Activated CD4-positive, alpha-beta T cell treated with anti-CD3 and anti-CD28 coated beads, Interleukin-2, amount 10 ng/mL, durations not matched to agents 24 days and 14 days (primary cell): ENCODE measurements around the gene PITPNC1. TPM values are rescaled to one million over a fixed set of nuclear protein-coding genes. Genes with fewer than 3 reads are reported as not detected.
A peak's percentile ranks its signal among the peaks of the same experiment; 100 is the strongest.
"Not testable (repeated sequence)": the region's sequence is repeated elsewhere in the genome, so short reads cannot be mapped to it uniquely, and the experiment has no call there.

Experiments used
- DNase-seq: peaks from one replicate; pipeline ENCODE4 v3.0.0; 2022
- H3K27ac Mint-ChIP-seq: one replicate; pipeline ENCODE4 v1.8.0; 2022; ENCODE audit warnings: mild to moderate bottlenecking, mixed read lengths
- H3K27me3 Mint-ChIP-seq: one replicate; pipeline ENCODE4 v1.8.0; 2022; ENCODE audit warnings: mixed read lengths
- H3K36me3 Mint-ChIP-seq: one replicate; pipeline ENCODE4 v1.8.0; 2022; ENCODE audit warnings: low read depth, mild to moderate bottlenecking, mixed read lengths
- H3K4me1 Mint-ChIP-seq: one replicate; pipeline ENCODE4 v1.8.0; 2021; ENCODE audit warnings: mixed read lengths
- H3K4me3 Mint-ChIP-seq: one replicate; pipeline ENCODE4 v1.8.0; 2022; ENCODE audit warnings: mild to moderate bottlenecking, moderate library complexity, mixed read lengths
- H3K9me3 Mint-ChIP-seq: one replicate; pipeline ENCODE4 v1.8.0; 2021; ENCODE audit warnings: mixed read lengths
- intact Hi-C: fragments of 100-400 bp; cut with micrococcal nuclease; formaldehyde crosslinking; loops from one replicate; pipeline ENCODE4 v1.15.1; 2023
- total RNA-seq: library from RNA; stranded (reverse); gene quantifications from 2 replicates; pipeline ENCODE4 v1.2.3, GENCODE V29; 2022

Gene PITPNC1
- total RNA-seq, 1 donor from 2014 or later: 22.3 TPM

DNA sequence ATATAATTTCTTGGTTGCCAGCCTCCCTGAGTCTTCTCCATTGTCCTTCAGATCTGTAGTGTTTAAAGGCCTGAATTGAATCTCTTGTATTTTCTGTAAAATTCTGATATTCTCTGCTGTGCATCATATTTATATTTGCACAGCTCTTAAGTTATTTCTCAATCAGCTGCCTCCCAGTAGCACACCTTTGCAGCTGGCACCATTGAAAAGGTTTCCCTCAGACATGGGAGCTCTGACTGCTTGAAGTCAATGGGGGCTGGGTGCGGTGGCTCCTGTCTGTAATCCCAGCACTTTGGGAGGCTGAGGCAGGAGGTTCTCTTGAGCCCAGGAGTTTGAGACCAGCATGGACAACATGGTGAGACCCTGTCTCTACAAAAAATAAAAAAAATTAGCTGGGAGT, 40.4 kb downstream of the PITPNC1 start:
- intact Hi-C loops: no loop called here
- H3K36me3 Mint-ChIP-seq: peaks cover 17% of the 10 kb centered on the region
- no peaks in the 10 kb centered on the region for H3K27me3 Mint-ChIP-seq
- peaks cover 7% of the 10 kb centered on the region for H3K9me3 Mint-ChIP-seq
- no peak for DNase-seq
- no peak overlapping the region for H3K27ac Mint-ChIP-seq
- no peak overlapping the region for H3K4me3 Mint-ChIP-seq
- peaks cover 27% of the 10 kb centered on the region for H3K4me1 Mint-ChIP-seq

- peak overlapping the region; percentile 36 for H3K4me3 Mint-ChIP-seq
- peaks cover 13% of the 10 kb centered on the region for H3K36me3 Mint-ChIP-seq
- intact Hi-C loops: loop anchor here (1.0 kb wide), 1 partner anchor 9 kb away; no protein-coding TSS in a partner anchor
- H3K27me3 Mint-ChIP-seq: no peaks in the 10 kb centered on the region
- H3K4me1 Mint-ChIP-seq: peaks cover 40% of the 10 kb centered on the region
- no peak for DNase-seq
- H3K9me3 Mint-ChIP-seq: peaks cover 5% of the 10 kb centered on the region
- peak overlapping the region; percentile 79 for H3K27ac Mint-ChIP-seq
These were observed 43.9 kb downstream of the PITPNC1 start for GRCh38 chr17:67420994-67421393.

DNA sequence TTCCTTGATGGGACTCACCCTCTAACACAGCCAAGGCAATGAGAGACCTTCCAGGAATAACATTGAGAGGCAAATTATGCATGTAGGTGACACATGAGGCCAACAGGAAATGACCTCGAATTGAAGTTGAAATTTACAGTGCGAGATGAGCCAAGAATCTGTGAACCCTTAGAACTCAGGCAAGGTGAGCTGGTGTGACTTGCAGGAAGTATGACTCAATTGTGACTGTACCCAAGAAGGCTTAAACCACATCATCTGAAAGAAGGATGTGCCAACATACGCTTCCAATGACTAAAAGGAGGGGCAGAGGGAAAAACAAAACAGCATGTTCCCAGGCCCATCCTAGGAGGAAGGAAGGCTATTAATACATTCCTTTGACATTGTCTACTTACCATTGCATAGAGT, 44.8 kb downstream of the PITPNC1 start:
- peak; percentile 88 for DNase-seq
- Mint-ChIP-seq H3K4me1 (peaks cover 42% of the 10 kb centered on the region), H3K27ac (peak overlapping the region; percentile 79), H3K27me3 (no peaks in the 10 kb centered on the region), H3K36me3 (peaks cover 17% of the 10 kb centered on the region), H3K4me3 (peak overlapping the region; percentile 6), H3K9me3 (peaks cover 5% of the 10 kb centered on the region)
- intact Hi-C loops: loop anchor here (1.0 kb wide), 3 partner anchors 9 to 32 kb away; no protein-coding TSS in a partner anchor

GRCh38 chr17:67422296-67422695, 45.2 kb downstream of the PITPNC1 start:
- H3K27me3 Mint-ChIP-seq, H3K9me3 Mint-ChIP-seq: not testable (repeated sequence)
- peak overlapping the region; percentile 79 for H3K27ac Mint-ChIP-seq
- peak; percentile 64 for DNase-seq
- H3K4me1 Mint-ChIP-seq: peaks cover 42% of the 10 kb centered on the region
- peaks cover 17% of the 10 kb centered on the region for H3K36me3 Mint-ChIP-seq
- peak overlapping the region; percentile 6 for H3K4me3 Mint-ChIP-seq
- intact Hi-C loops: loop anchor here (1.0 kb wide), 3 partner anchors 9 to 32 kb away; no protein-coding TSS in a partner anchor

DNA sequence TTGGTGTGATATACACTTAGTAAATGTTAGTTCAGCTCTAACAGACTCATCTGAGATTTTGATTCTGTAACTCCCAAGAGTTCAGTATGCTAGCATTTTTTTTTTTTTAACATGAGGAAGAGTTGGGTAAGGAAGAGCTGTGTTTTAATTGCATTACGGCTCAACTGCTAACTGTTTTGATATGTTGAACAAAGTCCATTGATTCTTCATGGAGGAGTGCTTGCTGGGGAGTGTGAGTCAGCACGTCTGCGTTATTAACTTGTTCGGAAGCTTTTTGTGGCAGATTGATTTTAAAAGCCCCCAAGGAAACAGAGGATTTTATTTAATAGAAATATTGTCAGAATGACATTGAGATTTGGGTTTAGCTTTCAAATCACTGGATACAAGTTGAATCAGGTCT, 45.8 kb downstream of the PITPNC1 start:
- Mint-ChIP-seq H3K9me3 (peaks cover 5% of the 10 kb centered on the region), H3K36me3 (peaks cover 17% of the 10 kb centered on the region), H3K4me1 (peaks cover 42% of the 10 kb centered on the region), H3K27me3 (no peaks in the 10 kb centered on the region), H3K4me3 (no peak overlapping the region), H3K27ac (peak overlapping the region; percentile 61)
- DNase-seq: no peak
- intact Hi-C loops: loop anchor here (1.0 kb wide), 3 partner anchors 8 to 33 kb away; no protein-coding TSS in a partner anchor

GRCh38 chr17:67425571-67426160, 48.6 kb downstream of the PITPNC1 start:
- DNase-seq: no peak
- Mint-ChIP-seq H3K27ac (no peak overlapping the region), H3K4me3 (no peak overlapping the region), H3K4me1 (peaks cover 39% of the 10 kb centered on the region), H3K9me3 (peaks cover 3% of the 10 kb centered on the region), H3K27me3 (no peaks in the 10 kb centered on the region), H3K36me3 (peaks cover 15% of the 10 kb centered on the region)
- intact Hi-C loops: no loop called here

GRCh38 chr17:67427424-67427823, 50.3 kb downstream of the PITPNC1 start:
- H3K9me3 Mint-ChIP-seq: no peaks in the 10 kb centered on the region
- intact Hi-C loops: no loop called here
- H3K27me3 Mint-ChIP-seq: no peaks in the 10 kb centered on the region
- no peak overlapping the region for H3K27ac Mint-ChIP-seq
- DNase-seq: no peak
- peaks cover 36% of the 10 kb centered on the region for H3K4me1 Mint-ChIP-seq
- H3K36me3 Mint-ChIP-seq: peaks cover 15% of the 10 kb centered on the region
- H3K4me3 Mint-ChIP-seq: no peak overlapping the region

DNA sequence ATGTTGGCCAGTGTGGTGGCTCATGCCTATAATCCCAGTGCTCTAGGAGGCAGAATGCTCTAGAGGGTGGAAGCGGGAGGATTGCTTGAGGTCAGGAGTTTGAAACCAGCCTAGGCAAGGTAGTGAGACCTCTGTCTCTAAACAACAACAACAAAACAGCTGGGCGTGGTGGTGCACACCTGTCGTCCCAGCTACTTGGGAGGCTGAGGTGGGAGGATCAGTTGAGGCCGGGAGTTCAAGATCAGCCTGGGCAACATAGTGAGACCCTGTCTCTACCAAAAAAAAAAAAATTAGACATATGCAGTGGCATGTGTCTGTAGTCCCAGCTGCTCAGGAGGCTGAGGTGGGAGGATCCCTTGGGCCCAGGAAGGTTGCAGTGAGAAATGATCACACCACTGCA, 53.4 kb downstream of the PITPNC1 start:
- H3K36me3 Mint-ChIP-seq: peaks cover 10% of the 10 kb centered on the region
- intact Hi-C loops: loop anchor here (2.0 to 5.0 kb wide), 2 partner anchors 30 to 53 kb away; partner anchors contain the start of gene PITPNC1
- H3K9me3 Mint-ChIP-seq, DNase-seq, H3K27me3 Mint-ChIP-seq, H3K4me3 Mint-ChIP-seq: not testable (repeated sequence)
- H3K4me1 Mint-ChIP-seq: peaks cover 47% of the 10 kb centered on the region
- H3K27ac Mint-ChIP-seq: peak overlapping the region; percentile 36

DNA sequence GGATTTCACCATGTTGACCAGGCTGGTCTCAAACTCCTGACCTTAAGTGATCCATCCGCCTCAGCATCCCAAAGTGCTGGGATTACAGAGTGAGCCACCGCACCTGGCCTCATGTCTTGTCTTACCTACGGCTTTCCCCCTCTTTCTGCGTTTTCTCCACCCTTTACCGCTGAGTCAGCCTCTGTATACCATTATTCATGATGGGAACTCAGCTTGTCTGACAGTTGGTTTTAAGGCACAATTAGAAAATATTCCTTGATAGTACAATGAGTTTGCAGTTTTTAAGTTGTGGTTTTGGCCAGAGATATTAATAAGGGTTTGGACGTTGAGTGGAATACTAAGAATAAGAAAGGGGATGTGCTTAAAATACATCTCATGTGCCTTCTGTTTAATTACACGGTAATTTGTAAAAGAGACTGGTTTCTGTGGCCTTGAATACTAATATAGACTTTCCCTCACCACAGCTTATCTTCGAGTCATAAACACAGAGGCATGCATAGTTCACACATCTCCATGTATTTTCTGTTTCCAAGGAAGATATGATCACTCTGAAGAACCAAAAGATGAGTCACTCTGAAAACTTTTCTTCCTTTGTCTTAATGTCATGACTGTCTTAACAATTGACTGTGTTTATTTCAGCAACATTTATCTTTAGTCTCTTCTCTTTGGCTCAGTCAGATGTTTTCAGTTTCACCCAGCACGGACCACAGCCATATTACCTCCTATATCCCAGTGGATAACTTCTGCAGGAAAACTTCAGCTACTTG, 54.4 kb downstream of the PITPNC1 start:
- Mint-ChIP-seq H3K27me3 (no peaks in the 10 kb centered on the region), H3K9me3 (no peaks in the 10 kb centered on the region), H3K27ac (peak overlapping the region; percentile 93), H3K36me3 (peaks cover 4% of the 10 kb centered on the region), H3K4me3 (peak overlapping the region; percentile 74), H3K4me1 (peaks cover 55% of the 10 kb centered on the region)
- intact Hi-C loops: loop anchor here (1.0 to 5.0 kb wide), 7 partner anchors 9 to 54 kb away; partner anchors contain the start of gene PITPNC1
- peak; percentile 66 for DNase-seq

DNA sequence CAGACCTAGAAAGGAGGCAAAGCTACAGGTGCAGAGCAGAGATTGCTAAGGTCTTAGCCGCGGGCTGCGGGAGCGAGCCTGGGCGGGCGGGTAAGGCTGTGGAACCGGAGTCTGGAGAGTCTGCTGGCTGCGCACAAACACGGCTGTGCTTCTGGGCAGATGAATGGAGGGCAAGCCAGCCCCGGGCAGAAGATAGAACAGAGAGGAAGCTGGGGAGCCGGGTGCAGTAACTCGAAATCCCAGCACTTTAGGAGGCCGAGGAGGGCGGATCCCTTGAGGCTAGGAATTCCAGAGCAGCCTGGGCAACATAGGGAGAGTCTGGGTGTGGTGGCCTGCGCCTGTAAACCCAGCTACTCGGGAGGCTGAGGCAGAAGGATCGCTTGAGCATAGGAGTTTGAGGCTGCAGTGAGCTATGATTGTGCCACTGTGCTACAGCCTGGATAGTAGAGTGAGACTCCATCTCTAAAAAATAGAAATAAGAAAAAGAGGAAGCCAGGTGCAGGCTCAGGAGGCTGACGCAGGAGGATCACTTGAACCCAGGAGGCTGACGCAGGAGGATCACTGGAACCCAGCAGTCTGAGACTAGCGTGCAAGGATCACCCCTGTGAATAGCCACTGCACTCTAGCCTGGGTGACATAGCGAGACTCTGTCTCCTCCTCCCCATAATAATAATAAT, 56.3 kb downstream of the PITPNC1 start:
- Mint-ChIP-seq H3K27ac (peak overlapping the region; percentile 47), H3K4me3 (no peak overlapping the region), H3K36me3 (peaks cover 4% of the 10 kb centered on the region), H3K4me1 (peaks cover 63% of the 10 kb centered on the region), H3K9me3 (no peaks in the 10 kb centered on the region), H3K27me3 (no peaks in the 10 kb centered on the region)
- intact Hi-C loops: loop anchor here (5.0 kb wide), 1 partner anchor 56 kb away; the partner anchor contains the start of gene PITPNC1
- no peak for DNase-seq

GRCh38 chr17:67434061-67434525, 57.0 kb downstream of the PITPNC1 start:
- Mint-ChIP-seq H3K9me3 (no peaks in the 10 kb centered on the region), H3K27me3 (no peaks in the 10 kb centered on the region), H3K36me3 (peaks cover 4% of the 10 kb centered on the region), H3K4me1 (peaks cover 68% of the 10 kb centered on the region), H3K4me3 (peak overlapping the region; percentile 32), H3K27ac (peak overlapping the region; percentile 83)
- intact Hi-C loops: loop anchor here (5.0 kb wide), 1 partner anchor 57 kb away; the partner anchor contains the start of gene PITPNC1
- DNase-seq: peak; percentile 78

- H3K9me3 Mint-ChIP-seq: no peaks in the 10 kb centered on the region
- intact Hi-C loops: no loop called here
- H3K4me1 Mint-ChIP-seq: peaks cover 71% of the 10 kb centered on the region
- H3K27me3 Mint-ChIP-seq: no peaks in the 10 kb centered on the region
- DNase-seq: peak; percentile 88
- H3K4me3 Mint-ChIP-seq: peak overlapping the region; percentile 60
- H3K27ac Mint-ChIP-seq: peak overlapping the region; percentile 88
- peaks cover 4% of the 10 kb centered on the region for H3K36me3 Mint-ChIP-seq
These were observed 58.0 kb downstream of the PITPNC1 start for GRCh38 chr17:67435122-67435521.

GRCh38 chr17:67435786-67436185, 58.7 kb downstream of the PITPNC1 start:
- no peaks in the 10 kb centered on the region for H3K9me3 Mint-ChIP-seq
- H3K4me1 Mint-ChIP-seq: peaks cover 70% of the 10 kb centered on the region
- no peak overlapping the region for H3K4me3 Mint-ChIP-seq
- intact Hi-C loops: no loop called here
- peak; percentile 71 for DNase-seq
- no peaks in the 10 kb centered on the region for H3K27me3 Mint-ChIP-seq
- peak overlapping the region; percentile 88 for H3K27ac Mint-ChIP-seq
- peaks cover 4% of the 10 kb centered on the region for H3K36me3 Mint-ChIP-seq
